NCI-H2196 treated with DMSO at 0.1 percent for 48 hours (cell line): Measurements from ENCODE around the gene TNNC2.

ENCODE experiments used
- DNase-seq: peaks from one replicate; lab custom pipeline; 2025; ENCODE audit not compliant: unreplicated experiment; lab: John Stamatoyannopoulos, UW

The TNNC2 gene

GRCh38 chr20:45788351-45788750 lies 38.8 kb downstream of the TNNC2 start:
- DNase-seq = no peak

GRCh38 chr20:45783656-45784294 lies 43.3 kb downstream of the TNNC2 start:
- no peak for DNase-seq

DNA sequence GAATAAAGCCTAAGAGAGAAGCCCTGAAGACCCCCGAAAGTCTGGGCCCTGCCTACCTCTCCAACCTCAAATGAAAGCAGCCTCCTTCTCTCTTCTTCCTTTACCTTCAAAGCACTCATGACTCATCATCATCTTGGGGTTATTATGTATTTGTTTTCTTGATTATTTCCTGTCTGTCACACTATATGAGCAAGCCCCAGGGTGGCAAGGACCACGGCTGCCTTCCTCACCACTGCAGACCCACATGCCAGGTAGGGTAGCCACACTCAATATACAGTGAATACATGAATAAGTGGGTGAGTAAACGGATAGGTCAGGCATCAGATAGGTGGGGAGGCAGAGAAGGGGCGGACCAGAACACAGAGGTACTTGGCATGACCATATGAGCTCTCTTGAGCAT lies 44.2 kb downstream of the TNNC2 start:
- DNase-seq = no peak

GRCh38 chr20:45781391-45781931 lies 45.7 kb downstream of the TNNC2 start:
- DNase-seq = no peak

GRCh38 chr20:45780159-45780558 lies 47.0 kb downstream of the TNNC2 start:
- DNase-seq = no peak

DNA sequence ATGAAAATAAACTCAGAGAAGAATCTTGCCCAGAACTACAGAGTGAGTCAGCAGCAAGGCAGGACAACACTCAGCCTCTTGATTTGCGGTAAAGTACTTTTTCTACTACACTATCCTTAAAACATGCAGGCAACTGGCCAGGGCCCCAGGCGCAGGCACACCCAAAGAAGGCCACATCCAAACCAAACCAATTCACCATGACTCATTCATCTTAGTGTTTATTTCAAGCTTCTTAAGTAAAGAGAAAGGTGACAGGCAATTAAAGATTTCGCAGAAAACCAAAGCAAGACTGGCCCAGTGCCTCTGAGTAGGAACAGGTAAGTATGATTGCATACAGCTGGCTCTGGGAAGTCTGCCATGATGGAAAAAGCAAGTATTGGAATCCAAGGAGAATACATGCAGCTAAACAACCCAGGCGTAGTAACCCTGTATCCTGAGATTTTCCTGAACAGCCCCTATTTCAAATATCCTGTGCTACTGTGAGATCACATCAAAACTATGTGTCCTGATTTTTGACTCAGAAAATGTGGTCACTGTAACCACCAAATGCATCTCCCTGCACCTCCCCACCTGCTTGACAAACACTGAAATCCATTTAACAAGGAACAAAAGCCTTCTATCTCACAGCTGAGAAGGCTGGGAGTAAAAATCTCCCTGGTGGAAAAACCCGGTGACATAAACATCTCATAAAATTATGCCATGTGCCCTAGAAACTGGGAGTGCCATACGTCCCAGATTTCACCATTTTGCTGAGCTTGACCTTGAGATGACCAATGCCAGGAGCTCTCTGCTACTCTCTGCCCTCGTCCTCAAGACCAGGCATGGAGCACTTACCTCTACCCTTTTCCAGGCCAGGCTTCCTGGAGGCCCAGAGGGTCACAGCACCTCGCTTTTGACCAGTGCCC lies 47.8 kb downstream of the TNNC2 start:
- peak; percentile 41 for DNase-seq

GRCh38 chr20:45776931-45777330 lies 50.2 kb downstream of the TNNC2 start:
- DNase-seq = no peak

DNA sequence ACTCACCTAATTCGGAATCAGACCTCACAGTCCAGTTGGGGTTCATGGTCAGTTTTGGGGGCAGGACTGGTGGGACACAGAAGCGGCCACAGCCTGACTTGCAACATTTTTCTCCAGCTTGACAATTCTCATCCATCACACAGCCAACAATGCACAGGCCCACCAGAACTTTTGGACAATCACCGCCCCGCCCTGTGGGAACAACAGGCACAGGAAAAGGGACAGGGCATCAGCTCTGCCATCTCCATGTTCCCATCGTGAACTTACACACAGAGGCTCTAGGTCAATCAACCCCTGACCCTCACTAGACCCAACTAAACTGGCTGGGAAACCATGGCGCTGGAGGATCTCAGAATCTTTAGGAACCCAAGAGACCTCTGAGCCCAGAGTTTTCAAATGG lies 51.7 kb downstream of the TNNC2 start:
- DNase-seq = no peak

GRCh38 chr20:45774945-45775344 lies 52.2 kb downstream of the TNNC2 start:
- DNase-seq = no peak
